Esophagus muscularis mucosa (tissue), 4 donors: ENCODE measurements around the gene GSTM2.

Source experiments
- EP300 ChIP-seq: sonication (generic); formaldehyde crosslinking; IDR thresholded peaks from one replicate; pipeline ENCODE4 v1.6.1; 2017; ENCODE audit warnings: antibody characterized with exemption
- POLR2A ChIP-seq: fragments of 450-650 bp; IDR thresholded peaks from one replicate; pipeline ENCODE4 v1.6.1; 2017; ENCODE audit warnings: antibody characterized with exemption, moderate library complexity, mild to moderate bottlenecking, low read depth
- POLR2AphosphoS5 ChIP-seq, 2 donors: sonication (generic); formaldehyde crosslinking; IDR thresholded peaks; one replicate each; pipeline ENCODE4 v1.6.1; 2017; ENCODE audit warnings: antibody characterized with exemption in 2 of 2
- TF ChIP-seq, protein P1 (sequence below), 3 experiments: fragments of 200-600 bp in 2 of 3; fragments of 450-650 bp in 1 of 3; sonication (generic) in 2 of 3; IDR thresholded peaks; one replicate each; pipeline ENCODE4 v1.5.1; 2017 to 2019; ENCODE audit warnings: antibody characterized with exemption in 3 of 3, mild to moderate bottlenecking in 2 of 3, moderate library complexity in 1 of 3

DNA sequence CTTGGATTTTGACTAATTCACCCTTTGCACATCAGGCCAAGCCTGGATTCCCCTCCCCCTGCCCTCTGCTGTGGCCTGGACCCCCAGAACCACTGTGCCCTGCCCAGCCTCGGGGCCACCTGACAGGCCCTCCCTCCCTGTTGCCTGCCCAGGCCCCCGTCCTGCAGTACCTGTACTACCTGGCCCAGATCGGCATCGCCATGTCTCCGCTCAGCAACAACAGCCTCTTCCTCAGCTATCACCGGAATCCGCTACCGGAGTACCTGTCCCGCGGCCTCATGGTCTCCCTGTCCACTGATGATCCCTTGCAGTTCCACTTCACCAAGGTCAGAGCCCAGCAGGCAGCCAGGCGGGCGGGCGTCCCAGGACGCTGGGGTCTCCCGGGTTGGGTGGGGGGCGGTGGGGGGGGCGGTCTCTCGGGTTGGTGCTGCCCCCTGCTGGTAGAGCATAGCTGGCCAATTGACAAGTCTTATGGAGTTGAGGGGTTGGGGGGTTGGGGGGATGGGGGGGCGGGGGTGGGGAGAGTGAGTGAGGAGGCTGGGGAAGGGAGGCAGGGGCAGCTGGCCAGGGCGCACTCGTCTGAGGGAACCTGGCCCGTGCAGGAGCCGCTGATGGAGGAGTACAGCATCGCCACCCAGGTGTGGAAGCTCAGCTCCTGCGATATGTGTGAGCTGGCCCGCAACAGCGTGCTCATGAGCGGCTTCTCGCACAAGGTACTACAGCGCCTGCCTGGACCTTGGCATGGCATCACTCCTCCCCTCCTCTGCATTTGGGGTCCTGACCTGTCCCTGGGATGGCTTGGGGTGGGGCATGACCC lies 37.6 kb upstream of the GSTM2 start:
- TF ChIP-seq, protein P1, sequence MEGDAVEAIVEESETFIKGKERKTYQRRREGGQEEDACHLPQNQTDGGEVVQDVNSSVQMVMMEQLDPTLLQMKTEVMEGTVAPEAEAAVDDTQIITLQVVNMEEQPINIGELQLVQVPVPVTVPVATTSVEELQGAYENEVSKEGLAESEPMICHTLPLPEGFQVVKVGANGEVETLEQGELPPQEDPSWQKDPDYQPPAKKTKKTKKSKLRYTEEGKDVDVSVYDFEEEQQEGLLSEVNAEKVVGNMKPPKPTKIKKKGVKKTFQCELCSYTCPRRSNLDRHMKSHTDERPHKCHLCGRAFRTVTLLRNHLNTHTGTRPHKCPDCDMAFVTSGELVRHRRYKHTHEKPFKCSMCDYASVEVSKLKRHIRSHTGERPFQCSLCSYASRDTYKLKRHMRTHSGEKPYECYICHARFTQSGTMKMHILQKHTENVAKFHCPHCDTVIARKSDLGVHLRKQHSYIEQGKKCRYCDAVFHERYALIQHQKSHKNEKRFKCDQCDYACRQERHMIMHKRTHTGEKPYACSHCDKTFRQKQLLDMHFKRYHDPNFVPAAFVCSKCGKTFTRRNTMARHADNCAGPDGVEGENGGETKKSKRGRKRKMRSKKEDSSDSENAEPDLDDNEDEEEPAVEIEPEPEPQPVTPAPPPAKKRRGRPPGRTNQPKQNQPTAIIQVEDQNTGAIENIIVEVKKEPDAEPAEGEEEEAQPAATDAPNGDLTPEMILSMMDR (IDR thresholded peaks at IDR 0.05): peak in 2 of 3 experiments; percentile 48 to 54
- no peak for TF ChIP-seq POLR2A
- TF ChIP-seq EP300: no peak
- no peak for TF ChIP-seq POLR2AphosphoS5 (IDR thresholded peaks at IDR 0.05)
